SK-N-SH treated with all-trans-retinoic acid at 6 μM for 48 hours (cell line): Measurements from ENCODE around the gene ANKRD33B.

Experiments used
- ARNTL ChIP-seq: fragments of 450-650 bp; formaldehyde crosslinking; IDR thresholded peaks from 2 replicates; pipeline ENCODE4 v1.5.0; 2020; ENCODE audit warnings: low read depth, mild to moderate bottlenecking, moderate library complexity, borderline replicate concordance
- CSDC2 ChIP-seq: fragments of 250-450 bp; sonication (Bioruptor Pico); IDR thresholded peaks from 2 replicates; pipeline ENCODE4 v1.5.0; 2020; ENCODE audit warnings: mild to moderate bottlenecking, moderate library complexity
- PATZ1 ChIP-seq: fragments of 250-450 bp; sonication (Bioruptor Pico); IDR thresholded peaks from 2 replicates; pipeline ENCODE4 v1.8.0; 2020; ENCODE audit warnings: mild to moderate bottlenecking, moderate library complexity, borderline replicate concordance
- POU6F1 ChIP-seq: fragments of 250-450 bp; sonication (Bioruptor Pico); IDR thresholded peaks from 2 replicates; pipeline ENCODE4 v1.8.0; 2021; ENCODE audit warnings: low read depth, mild to moderate bottlenecking, moderate library complexity, borderline replicate concordance
- PPARA ChIP-seq: fragments of 250-450 bp; sonication (Bioruptor Pico); IDR thresholded peaks from 2 replicates; pipeline ENCODE4 v1.5.0; 2020; ENCODE audit warnings: mild to moderate bottlenecking, borderline replicate concordance
- RARB ChIP-seq: fragments of 250-450 bp; sonication (Bioruptor Pico); IDR thresholded peaks from 2 replicates; pipeline ENCODE4 v1.8.0; 2021; ENCODE audit warnings: mild to moderate bottlenecking, moderate library complexity
- SNAI2 ChIP-seq: fragments of 250-450 bp; sonication (Bioruptor Pico); IDR thresholded peaks from 2 replicates; pipeline ENCODE4 v1.5.0; 2020; ENCODE audit warnings: mild to moderate bottlenecking, moderate library complexity
- TCF4 ChIP-seq: fragments of 250-450 bp; sonication (Bioruptor Pico); IDR thresholded peaks from 2 replicates; pipeline ENCODE4 v1.8.0; 2021; ENCODE audit warnings: mild to moderate bottlenecking, moderate library complexity, borderline replicate concordance
- TSHZ2 ChIP-seq: fragments of 250-450 bp; sonication (Bioruptor Pico); IDR thresholded peaks from 2 replicates; pipeline ENCODE4 v1.5.0; 2020; ENCODE audit warnings: mild to moderate bottlenecking, moderate library complexity
- ZFP3 ChIP-seq: fragments of 250-450 bp; sonication (Bioruptor Pico); IDR thresholded peaks from 2 replicates; pipeline ENCODE4 v1.5.0; 2020; ENCODE audit warnings: mild to moderate bottlenecking, moderate library complexity
- ZNF565 ChIP-seq: fragments of 450-650 bp; formaldehyde crosslinking; conservative IDR thresholded peaks from 2 replicates; pipeline ENCODE4 v1.5.0; 2020; ENCODE audit warnings: low read depth, mild to moderate bottlenecking, moderate library complexity
- TF ChIP-seq, protein P1 (sequence below): fragments of 250-450 bp; sonication (Bioruptor Pico); IDR thresholded peaks from 2 replicates; pipeline ENCODE4 v1.5.1; 2020; ENCODE audit warnings: low read depth, mild to moderate bottlenecking, moderate library complexity

- TF ChIP-seq ZFP3 (CRISPR knock-in tag): no peak
- TF ChIP-seq ZNF565: no peak
- TF ChIP-seq CSDC2 (CRISPR knock-in tag): no peak
- no peak for TF ChIP-seq PATZ1 (CRISPR knock-in tag)
- no peak for TF ChIP-seq PPARA (CRISPR knock-in tag)
- no peak for TF ChIP-seq SNAI2 (CRISPR knock-in tag)
- TF ChIP-seq POU6F1 (CRISPR knock-in tag): no peak
- TF ChIP-seq TCF4: no peak
- no peak for TF ChIP-seq RARB (CRISPR knock-in tag)
- no peak for TF ChIP-seq ARNTL (CRISPR knock-in tag)
- TF ChIP-seq, protein P1, sequence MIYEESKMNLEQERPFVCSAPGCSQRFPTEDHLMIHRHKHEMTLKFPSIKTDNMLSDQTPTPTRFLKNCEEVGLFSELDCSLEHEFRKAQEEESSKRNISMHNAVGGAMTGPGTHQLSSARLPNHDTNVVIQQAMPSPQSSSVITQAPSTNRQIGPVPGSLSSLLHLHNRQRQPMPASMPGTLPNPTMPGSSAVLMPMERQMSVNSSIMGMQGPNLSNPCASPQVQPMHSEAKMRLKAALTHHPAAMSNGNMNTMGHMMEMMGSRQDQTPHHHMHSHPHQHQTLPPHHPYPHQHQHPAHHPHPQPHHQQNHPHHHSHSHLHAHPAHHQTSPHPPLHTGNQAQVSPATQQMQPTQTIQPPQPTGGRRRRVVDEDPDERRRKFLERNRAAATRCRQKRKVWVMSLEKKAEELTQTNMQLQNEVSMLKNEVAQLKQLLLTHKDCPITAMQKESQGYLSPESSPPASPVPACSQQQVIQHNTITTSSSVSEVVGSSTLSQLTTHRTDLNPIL (CRISPR knock-in tag): no peak
- TF ChIP-seq TSHZ2 (CRISPR knock-in tag): no peak
Measured at GRCh38 chr5:10681731-10682679, 118.1 kb downstream of the ANKRD33B start.
